Gastroesophageal sphincter (tissue), 4 donors: ENCODE results near the gene FAM171A2. TPM values are rescaled to one million over a fixed set of nuclear protein-coding genes. Genes with fewer than 3 reads are reported as not detected.
A peak's percentile ranks its signal among the peaks of the same experiment; 100 is the strongest.
"Not testable (repeated sequence)": the region's sequence is repeated elsewhere in the genome, so short reads cannot be mapped to it uniquely, and the experiment has no call there.

Source experiments
- ATAC-seq: fragments of 150-250 bp; one replicate; pipeline ENCODE4 v1.9.1; 2016; ENCODE audit warnings: mild to moderate bottlenecking, moderate library complexity
- H3K27ac ChIP-seq, 4 donors: fragments of 200-600 bp; sonication (generic) in 3 of 4; 1 replicate in 3 of 4; 2 replicates in 1 of 4; pipeline ENCODE4 v1.5.1; 2016 to 2019
- H3K27me3 ChIP-seq: fragments of 200-600 bp; sonication (generic); one replicate; pipeline ENCODE4 v1.5.1; 2019
- H3K36me3 ChIP-seq, 2 donors: fragments of 200-600 bp; sonication (generic); one replicate each; pipeline ENCODE4 v1.5.1; 2019; ENCODE audit warnings: control low read depth in 1 of 2
- H3K4me1 ChIP-seq, 3 donors: fragments of 200-600 bp; sonication (generic); 1 replicate in 2 of 3; 2 replicates in 1 of 3; pipeline ENCODE4 v1.5.1; 2016 to 2019; ENCODE audit warnings: control low read depth in 2 of 3
- H3K4me3 ChIP-seq, 2 donors: fragments of 200-600 bp; sonication (generic); one replicate each; pipeline ENCODE4 v1.5.1; 2019; ENCODE audit warnings: mild to moderate bottlenecking in 1 of 2, moderate library complexity in 1 of 2
- H3K9me3 ChIP-seq, 3 donors: fragments of 200-600 bp; sonication (generic); one replicate each; pipeline ENCODE4 v1.5.1; 2017 to 2019; ENCODE audit warnings: control low read depth in 2 of 3
- CTCF ChIP-seq, 4 experiments: fragments of 200-600 bp in 2 of 4; fragments of 450-650 bp in 2 of 4; sonication (generic) in 1 of 4; IDR thresholded peaks; one replicate each; pipeline ENCODE4 v1.5.1; 2017 to 2019; ENCODE audit warnings: antibody characterized with exemption in 4 of 4, mild to moderate bottlenecking in 2 of 4, moderate library complexity in 2 of 4
- EP300 ChIP-seq: sonication (generic); formaldehyde crosslinking; IDR thresholded peaks from one replicate; pipeline ENCODE4 v1.6.1; 2017; ENCODE audit warnings: antibody characterized with exemption, mild to moderate bottlenecking
- POLR2A ChIP-seq, 2 donors: fragments of 450-650 bp; IDR thresholded peaks; one replicate each; pipeline ENCODE4 v1.6.1; 2017; ENCODE audit warnings: antibody characterized with exemption in 2 of 2, mild to moderate bottlenecking in 2 of 2, moderate library complexity in 1 of 2
- POLR2AphosphoS5 ChIP-seq: sonication (generic); formaldehyde crosslinking; IDR thresholded peaks from one replicate; pipeline ENCODE4 v1.6.1; 2017; ENCODE audit warnings: antibody characterized with exemption
- WGBS, 2 donors: methylation state at CpG; one replicate each; pipeline ENCODE4 v1.1.5; 2018; ENCODE audit warnings: low coverage in 1 of 2; 5-methylcytosine and 5-hydroxymethylcytosine counted together
- total RNA-seq, 4 donors: library from RNA; depleted of rRNA; stranded (reverse); fragments of >200 nt; gene quantifications; one replicate each; pipeline ENCODE4 v1.1.0, GENCODE V29; 2016

FAM171A2 gene
- total RNA-seq, 4 donors from 2014 or later = 0.50 to 3.0 (median 2.3) TPM; not detected in 1

- not testable (repeated sequence) for H3K9me3 ChIP-seq, ATAC-seq, H3K27ac ChIP-seq, H3K4me3 ChIP-seq, H3K27me3 ChIP-seq, H3K4me1 ChIP-seq
- whole genome bisulfite sequencing, 2 donors = 88 to 100% methylated on average over 1 to 4 of the region's 9 CpGs
- H3K36me3 ChIP-seq = peaks cover 0 to 25% of the 10 kb centered on the region in 2 donors
- peak in 1 of 4 experiments; percentile 8 for TF ChIP-seq CTCF (IDR thresholded peaks at IDR 0.05)
Measured at GRCh38 chr17:44394112-44394511, 30.5 kb upstream of the FAM171A2 start.

GRCh38 chr17:44390250-44390870 is 26.7 kb upstream of the FAM171A2 start:
- 77 to 86% methylated on average over 2 to 7 of the region's 10 CpGs for WGBS, 2 donors
- H3K4me3 ChIP-seq = no peak overlapping the region

GRCh38 chr17:44389723-44390202 is 26.1 kb upstream of the FAM171A2 start:
- 66 to 93% methylated on average over 3 to 5 of the region's 6 CpGs for WGBS, 2 donors
- TF ChIP-seq CTCF (IDR thresholded peaks at IDR 0.05) (no peak), POLR2AphosphoS5 (no peak), POLR2A (IDR thresholded peaks at IDR 0.05) (no peak), EP300 (no peak)
- H3K36me3 ChIP-seq = no peaks in the 10 kb centered on the region
- H3K9me3 ChIP-seq = no peaks in the 10 kb centered on the region
- H3K4me3 ChIP-seq = no peak overlapping the region
- no peaks in the 10 kb centered on the region for H3K27me3 ChIP-seq
- no peak overlapping the region for H3K27ac ChIP-seq
- peaks cover 0 to 15% (median 6%) of the 10 kb centered on the region in 3 donors for H3K4me1 ChIP-seq
- no peak for ATAC-seq

More at GRCh38 chr17:44390250-44390870, 26.7 kb upstream of the FAM171A2 start:
- Histone ChIP-seq H3K4me1 (peaks cover 0 to 9% (median 6%) of the 10 kb centered on the region in 3 donors), H3K36me3 (no peaks in the 10 kb centered on the region), H3K9me3 (no peaks in the 10 kb centered on the region), H3K27ac (no peak overlapping the region), H3K27me3 (no peaks in the 10 kb centered on the region)
- TF ChIP-seq EP300 = no peak
- no peak for TF ChIP-seq CTCF (IDR thresholded peaks at IDR 0.05)
- no peak for TF ChIP-seq POLR2AphosphoS5
- no peak for TF ChIP-seq POLR2A (IDR thresholded peaks at IDR 0.05)
- no peak for ATAC-seq

- H3K4me1 ChIP-seq = peaks cover 0 to 20% (median 10%) of the 10 kb centered on the region in 3 donors
- WGBS, 2 donors = 50% methylated on average over 1 of the region's 1 CpG; no CpG with 5 or more reads in 1 of the 2 donors
- H3K4me3 ChIP-seq = no peak within 1 kb of the TSS
- ATAC-seq = no peak
- TF ChIP-seq EP300 = no peak
- TF ChIP-seq POLR2AphosphoS5 = no peak
- TF ChIP-seq CTCF (IDR thresholded peaks at IDR 0.05) = no peak
- TF ChIP-seq POLR2A (IDR thresholded peaks at IDR 0.05) = no peak
- H3K27me3 ChIP-seq = peaks cover 4% of the 10 kb centered on the region
- H3K27ac ChIP-seq = no peak within 1 kb of the TSS
- no peaks in the 10 kb centered on the region for H3K9me3 ChIP-seq
- H3K36me3 ChIP-seq = no peaks in the 10 kb centered on the region
Measured at GRCh38 chr17:44389281-44389680, 25.6 kb upstream of the FAM171A2 start, which contains the start of gene ITGA2B. Gene ITGA2B, minus strand, starts transcription at chr17:44389649. Its CDS starts 176 bp downstream, at chr17:44389473.

GRCh38 chr17:44387804-44388203 is 24.2 kb upstream of the FAM171A2 start:
- Histone ChIP-seq H3K4me3 (no peak overlapping the region), H3K36me3 (no peaks in the 10 kb centered on the region), H3K27ac (no peak overlapping the region), H3K4me1 (peaks cover 0 to 21% (median 10%) of the 10 kb centered on the region in 3 donors), H3K27me3 (peaks cover 8% of the 10 kb centered on the region), H3K9me3 (no peaks in the 10 kb centered on the region)
- ATAC-seq = no peak
- TF ChIP-seq EP300 (no peak), CTCF (IDR thresholded peaks at IDR 0.05) (no peak), POLR2AphosphoS5 (no peak), POLR2A (IDR thresholded peaks at IDR 0.05) (no peak)
- 63% methylated on average over 1 of the region's 2 CpGs; no CpG with 5 or more reads in 1 of the 2 donors for WGBS, 2 donors
